Fibroblast of lung (primary cell): ENCODE measurements around the gene CSK.

Experiments
- EZH2 ChIP-seq: IDR thresholded peaks from 2 replicates; pipeline ENCODE4 v1.5.1; 2012; ENCODE audit warnings: low read length, control low read depth, mild to moderate bottlenecking; ENCODE audit errors: missing control alignments
- TF ChIP-seq, protein P1 (sequence below), 2 donors: IDR thresholded peaks in 1 of 2; conservative IDR thresholded peaks in 1 of 2; 1 replicate in 1 of 2; 2 replicates in 1 of 2; pipeline ENCODE4 v1.5.1; 2011 to 2012; ENCODE audit warnings: low read length in 2 of 2, control low read depth in 1 of 2, inconsistent platforms in 1 of 2, low read depth in 1 of 2, mild to moderate bottlenecking in 1 of 2

DNA sequence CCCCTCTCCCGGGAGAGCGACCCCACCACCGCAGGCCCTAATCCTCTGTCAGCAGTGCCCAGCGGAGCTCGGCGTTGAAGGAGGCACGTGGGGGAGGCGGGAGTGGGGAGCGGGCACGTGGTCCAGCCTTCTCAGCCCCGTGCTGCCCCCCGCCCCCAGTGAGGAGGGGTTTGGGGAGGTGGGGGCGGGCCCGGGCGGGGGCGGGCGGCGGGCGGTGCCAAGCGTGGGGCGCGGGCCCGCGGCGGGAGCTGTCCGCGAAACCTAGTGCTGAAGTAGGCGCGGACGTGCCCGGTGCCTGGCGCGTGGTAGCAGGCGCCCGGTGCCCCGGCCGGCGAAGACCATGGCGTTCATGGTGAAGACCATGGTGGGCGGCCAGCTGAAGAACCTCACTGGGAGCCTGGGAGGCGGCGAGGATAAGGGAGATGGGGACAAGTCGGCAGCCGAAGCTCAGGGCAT, 44.5 kb downstream of the CSK start, which contains the start of gene CPLX3:
- TF ChIP-seq, protein P1, sequence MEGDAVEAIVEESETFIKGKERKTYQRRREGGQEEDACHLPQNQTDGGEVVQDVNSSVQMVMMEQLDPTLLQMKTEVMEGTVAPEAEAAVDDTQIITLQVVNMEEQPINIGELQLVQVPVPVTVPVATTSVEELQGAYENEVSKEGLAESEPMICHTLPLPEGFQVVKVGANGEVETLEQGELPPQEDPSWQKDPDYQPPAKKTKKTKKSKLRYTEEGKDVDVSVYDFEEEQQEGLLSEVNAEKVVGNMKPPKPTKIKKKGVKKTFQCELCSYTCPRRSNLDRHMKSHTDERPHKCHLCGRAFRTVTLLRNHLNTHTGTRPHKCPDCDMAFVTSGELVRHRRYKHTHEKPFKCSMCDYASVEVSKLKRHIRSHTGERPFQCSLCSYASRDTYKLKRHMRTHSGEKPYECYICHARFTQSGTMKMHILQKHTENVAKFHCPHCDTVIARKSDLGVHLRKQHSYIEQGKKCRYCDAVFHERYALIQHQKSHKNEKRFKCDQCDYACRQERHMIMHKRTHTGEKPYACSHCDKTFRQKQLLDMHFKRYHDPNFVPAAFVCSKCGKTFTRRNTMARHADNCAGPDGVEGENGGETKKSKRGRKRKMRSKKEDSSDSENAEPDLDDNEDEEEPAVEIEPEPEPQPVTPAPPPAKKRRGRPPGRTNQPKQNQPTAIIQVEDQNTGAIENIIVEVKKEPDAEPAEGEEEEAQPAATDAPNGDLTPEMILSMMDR (conservative IDR thresholded peaks at IDR 0.05 in 1 of 2, IDR thresholded peaks at IDR 0.05 in 1 of 2; ENCODE audit: low read depth in 1 of 2, low read length in 2 of 2): no peak
- no peak for TF ChIP-seq EZH2
